SK-N-MC (cell line): ENCODE data around the gene MIA2.

Source experiments
- EZH2 ChIP-seq: fragments of 200-600 bp; sonication (generic); IDR thresholded peaks from one replicate; pipeline ENCODE4 v1.6.1; 2017; ENCODE audit warnings: antibody characterized with exemption
- FOXP2 ChIP-seq: optimal IDR thresholded peaks from 2 replicates; pipeline ENCODE3; 2011; ENCODE audit warnings: mild to moderate bottlenecking, moderate library complexity; ENCODE audit not compliant: insufficient read depth; ENCODE audit errors: extremely low read length, control extremely low read depth
- POLR2AphosphoS5 ChIP-seq: IDR thresholded peaks from 2 replicates; pipeline ENCODE4 v1.6.1; 2012; ENCODE audit warnings: mild to moderate bottlenecking, low read depth, low read length, borderline replicate concordance

DNA sequence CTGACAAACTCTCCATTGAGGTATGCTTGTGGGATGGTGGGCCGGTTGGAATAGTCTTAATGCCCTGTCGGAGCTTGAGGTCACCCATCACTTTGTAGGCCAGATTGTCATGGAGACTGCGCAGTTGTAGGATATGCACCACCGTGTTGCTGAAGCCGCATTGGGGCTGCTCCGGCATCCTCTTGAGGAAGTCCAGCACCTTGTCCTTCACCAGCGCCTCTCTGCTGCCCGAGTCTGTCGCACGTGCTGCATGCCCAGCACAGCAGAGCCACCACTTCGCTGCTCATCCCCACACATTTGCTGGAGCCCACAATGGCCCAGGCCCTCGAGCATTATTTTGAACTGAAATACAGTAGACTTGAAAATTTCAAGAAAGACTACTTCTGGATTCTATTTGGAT, 136.7 kb downstream of the MIA2 start:
- TF ChIP-seq POLR2AphosphoS5 (no peak), EZH2 (no peak), FOXP2 (no peak)
